ENCODE data around the gene AUTS2. TPM values are rescaled to one million over a fixed set of nuclear protein-coding genes. Genes with fewer than 3 reads are reported as not detected.

The AUTS2 gene
- total RNA-seq, 1 experiment from 2014 or later, result 2.5 TPM

DNA sequence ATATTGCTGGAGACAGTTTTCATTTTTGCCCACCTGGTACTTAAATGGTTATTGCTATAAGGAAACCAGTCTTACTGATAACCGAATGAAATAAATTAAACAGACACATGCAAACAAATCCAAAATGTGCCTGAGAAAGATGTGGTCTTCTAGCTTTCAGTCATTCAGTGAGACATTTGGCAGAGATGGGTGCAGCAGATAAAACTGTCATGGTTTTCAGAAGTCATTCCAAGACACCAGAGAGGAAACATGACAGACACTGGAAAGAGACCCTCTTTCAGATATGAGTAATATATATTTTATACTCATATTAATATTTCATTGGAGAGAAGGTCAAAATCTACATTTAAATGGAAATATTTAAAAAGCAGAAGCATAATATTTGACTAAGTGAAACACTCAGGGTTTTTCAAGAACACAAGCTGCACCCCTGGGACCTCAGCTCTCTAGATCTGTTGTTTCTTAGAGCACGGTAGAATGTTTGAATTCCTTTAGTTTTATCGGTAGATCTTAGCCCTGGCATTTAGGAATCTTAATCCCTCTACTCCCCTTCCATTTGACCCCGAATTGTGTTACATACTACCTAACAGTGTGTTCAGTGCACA, 246.1 kb downstream of the AUTS2 start:
- Histone ChIP-seq H3K27me3 (ENCODE audit: control insufficient read depth, insufficient read depth, low read length) (no peaks in the 10 kb centered on the region), H3K27ac (ENCODE audit: low read length) (no peak overlapping the region), H3K36me3 (ENCODE audit: control insufficient read depth, insufficient read depth, low read length) (no peaks in the 10 kb centered on the region), H3K9me3 (ENCODE audit: control insufficient read depth, insufficient read depth, low read depth, low read length) (no peaks in the 10 kb centered on the region), H3K4me1 (ENCODE audit: control insufficient read depth, insufficient read depth, low read length) (no peaks in the 10 kb centered on the region), H3K4me3 (ENCODE audit: low read depth in 2 of 2, low read length in 2 of 2) (no peak overlapping the region)
- no peak for DNase-seq (ENCODE audit: low read depth, low spot score)
- no peak for ATAC-seq
- no TSS peak for BruUV-seq (replicated peaks)
- in situ Hi-C loops (cut with HindIII; ENCODE audit: low pct_unique_long_range_greater_than_20kb, low sequenced_read_pairs) (no loop called here), intact Hi-C loops (cut with micrococcal nuclease; ENCODE audit: unreplicated experiment) (no loop called here)
- ChIA-PET POLR2A (no interaction called here), CTCF (no interaction called here)
- TF ChIP-seq POLR2AphosphoS5 (IDR thresholded peaks at IDR 0.05; ENCODE audit: low read depth, low read length), result no peak
- TF ChIP-seq, protein P1, sequence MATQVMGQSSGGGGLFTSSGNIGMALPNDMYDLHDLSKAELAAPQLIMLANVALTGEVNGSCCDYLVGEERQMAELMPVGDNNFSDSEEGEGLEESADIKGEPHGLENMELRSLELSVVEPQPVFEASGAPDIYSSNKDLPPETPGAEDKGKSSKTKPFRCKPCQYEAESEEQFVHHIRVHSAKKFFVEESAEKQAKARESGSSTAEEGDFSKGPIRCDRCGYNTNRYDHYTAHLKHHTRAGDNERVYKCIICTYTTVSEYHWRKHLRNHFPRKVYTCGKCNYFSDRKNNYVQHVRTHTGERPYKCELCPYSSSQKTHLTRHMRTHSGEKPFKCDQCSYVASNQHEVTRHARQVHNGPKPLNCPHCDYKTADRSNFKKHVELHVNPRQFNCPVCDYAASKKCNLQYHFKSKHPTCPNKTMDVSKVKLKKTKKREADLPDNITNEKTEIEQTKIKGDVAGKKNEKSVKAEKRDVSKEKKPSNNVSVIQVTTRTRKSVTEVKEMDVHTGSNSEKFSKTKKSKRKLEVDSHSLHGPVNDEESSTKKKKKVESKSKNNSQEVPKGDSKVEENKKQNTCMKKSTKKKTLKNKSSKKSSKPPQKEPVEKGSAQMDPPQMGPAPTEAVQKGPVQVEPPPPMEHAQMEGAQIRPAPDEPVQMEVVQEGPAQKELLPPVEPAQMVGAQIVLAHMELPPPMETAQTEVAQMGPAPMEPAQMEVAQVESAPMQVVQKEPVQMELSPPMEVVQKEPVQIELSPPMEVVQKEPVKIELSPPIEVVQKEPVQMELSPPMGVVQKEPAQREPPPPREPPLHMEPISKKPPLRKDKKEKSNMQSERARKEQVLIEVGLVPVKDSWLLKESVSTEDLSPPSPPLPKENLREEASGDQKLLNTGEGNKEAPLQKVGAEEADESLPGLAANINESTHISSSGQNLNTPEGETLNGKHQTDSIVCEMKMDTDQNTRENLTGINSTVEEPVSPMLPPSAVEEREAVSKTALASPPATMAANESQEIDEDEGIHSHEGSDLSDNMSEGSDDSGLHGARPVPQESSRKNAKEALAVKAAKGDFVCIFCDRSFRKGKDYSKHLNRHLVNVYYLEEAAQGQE (IDR thresholded peaks at IDR 0.05; ENCODE audit: insufficient read depth in 1 of 2, low read depth in 2 of 2, low read length in 1 of 2), result no peak
- TF ChIP-seq, protein P2, sequence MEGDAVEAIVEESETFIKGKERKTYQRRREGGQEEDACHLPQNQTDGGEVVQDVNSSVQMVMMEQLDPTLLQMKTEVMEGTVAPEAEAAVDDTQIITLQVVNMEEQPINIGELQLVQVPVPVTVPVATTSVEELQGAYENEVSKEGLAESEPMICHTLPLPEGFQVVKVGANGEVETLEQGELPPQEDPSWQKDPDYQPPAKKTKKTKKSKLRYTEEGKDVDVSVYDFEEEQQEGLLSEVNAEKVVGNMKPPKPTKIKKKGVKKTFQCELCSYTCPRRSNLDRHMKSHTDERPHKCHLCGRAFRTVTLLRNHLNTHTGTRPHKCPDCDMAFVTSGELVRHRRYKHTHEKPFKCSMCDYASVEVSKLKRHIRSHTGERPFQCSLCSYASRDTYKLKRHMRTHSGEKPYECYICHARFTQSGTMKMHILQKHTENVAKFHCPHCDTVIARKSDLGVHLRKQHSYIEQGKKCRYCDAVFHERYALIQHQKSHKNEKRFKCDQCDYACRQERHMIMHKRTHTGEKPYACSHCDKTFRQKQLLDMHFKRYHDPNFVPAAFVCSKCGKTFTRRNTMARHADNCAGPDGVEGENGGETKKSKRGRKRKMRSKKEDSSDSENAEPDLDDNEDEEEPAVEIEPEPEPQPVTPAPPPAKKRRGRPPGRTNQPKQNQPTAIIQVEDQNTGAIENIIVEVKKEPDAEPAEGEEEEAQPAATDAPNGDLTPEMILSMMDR (IDR thresholded peaks at IDR 0.05), result no peak
- no peak for TF ChIP-seq TCF7L2 (IDR thresholded peaks at IDR 0.05; ENCODE audit: low read depth, low read length)
- no peak for TF ChIP-seq SIN3A (IDR thresholded peaks at IDR 0.05; ENCODE audit: borderline replicate concordance, insufficient read depth, low read depth, low read length)

DNA sequence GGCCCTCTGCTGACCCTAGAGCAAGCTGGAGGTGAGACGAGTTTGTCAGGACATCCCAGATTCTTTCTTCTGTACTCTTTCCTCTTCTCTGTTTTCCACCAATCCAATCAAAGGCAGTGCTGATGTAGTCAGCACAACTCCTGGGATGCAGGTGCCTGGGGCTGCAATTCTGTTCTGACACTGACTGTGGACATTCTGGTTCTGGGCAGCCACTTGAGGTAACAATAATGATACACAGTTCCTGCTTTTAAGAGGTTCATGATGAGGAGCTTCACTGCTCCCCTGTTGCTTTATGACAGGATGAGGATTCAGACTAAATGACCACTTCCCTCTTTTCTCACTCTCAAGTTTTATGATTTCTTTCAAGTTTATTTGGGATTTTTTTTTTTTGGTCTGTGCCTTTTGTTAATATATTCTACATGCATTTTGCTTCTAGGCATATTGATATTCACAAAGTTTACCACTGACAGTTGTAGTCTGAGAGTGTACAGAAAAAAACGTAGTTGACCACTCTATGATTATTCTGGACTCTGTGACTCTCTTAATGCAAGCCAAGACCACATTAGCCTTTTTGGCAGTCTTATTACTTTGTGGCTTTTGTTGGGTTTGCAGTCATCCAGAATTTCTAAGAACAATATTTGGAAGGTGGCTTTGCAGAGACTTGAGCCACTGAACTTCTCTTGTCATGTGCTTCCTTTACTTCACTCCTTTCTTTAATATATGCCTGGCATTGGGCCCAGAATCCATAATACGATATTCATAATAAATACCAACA, 247.6 kb downstream of the AUTS2 start:
- H3K27ac ChIP-seq (ENCODE audit: low read length), result no peak overlapping the region
- H3K9me3 ChIP-seq (ENCODE audit: control insufficient read depth, insufficient read depth, low read depth, low read length), result no peaks in the 10 kb centered on the region
- POLR2A ChIA-PET, result no interaction called here
- intact Hi-C loops (cut with micrococcal nuclease; ENCODE audit: unreplicated experiment), result no loop called here
- H3K27me3 ChIP-seq (ENCODE audit: control insufficient read depth, insufficient read depth, low read length), result no peaks in the 10 kb centered on the region
- H3K4me3 ChIP-seq (ENCODE audit: low read depth in 2 of 2, low read length in 2 of 2), result no peak overlapping the region
- ATAC-seq, result no peak
- no peak for DNase-seq (ENCODE audit: low read depth, low spot score)
- H3K36me3 ChIP-seq (ENCODE audit: control insufficient read depth, insufficient read depth, low read length), result no peaks in the 10 kb centered on the region
- H3K4me1 ChIP-seq (ENCODE audit: control insufficient read depth, insufficient read depth, low read length), result no peaks in the 10 kb centered on the region
- BruUV-seq (replicated peaks), result no TSS peak
- TF ChIP-seq POLR2AphosphoS5 (IDR thresholded peaks at IDR 0.05; ENCODE audit: low read depth, low read length), result no peak
- TF ChIP-seq TCF7L2 (IDR thresholded peaks at IDR 0.05; ENCODE audit: low read depth, low read length), result no peak
- TF ChIP-seq, protein P2 (IDR thresholded peaks at IDR 0.05), result no peak
- TF ChIP-seq, protein P1 (IDR thresholded peaks at IDR 0.05; ENCODE audit: insufficient read depth in 1 of 2, low read depth in 2 of 2, low read length in 1 of 2), result no peak
- no peak for TF ChIP-seq SIN3A (IDR thresholded peaks at IDR 0.05; ENCODE audit: borderline replicate concordance, insufficient read depth, low read depth, low read length)
- in situ Hi-C loops (cut with HindIII; ENCODE audit: low pct_unique_long_range_greater_than_20kb, low sequenced_read_pairs), result no loop called here
- CTCF ChIA-PET, result no interaction called here

Measured in Panc1 (cell line).